Fibroblast of the aortic adventitia (primary cell): Measurements from ENCODE around the gene ANKRD18A. TPM values are rescaled to one million over a fixed set of nuclear protein-coding genes. Genes with fewer than 3 reads are reported as not detected.
A peak's percentile ranks its signal among the peaks of the same experiment; 100 is the strongest.

Source experiments
- DNase-seq: peaks from one replicate; pipeline ENCODE4 v3.0.0-alpha.2; 2010; ENCODE audit warnings: low read depth
- H3K4me3 ChIP-seq: 2 replicates; pipeline ENCODE4 v1.5.1; 2011; ENCODE audit warnings: low read depth, mild to moderate bottlenecking, control low read depth, low read length, moderate library complexity
- total RNA-seq: library from RNA; depleted of rRNA; stranded (reverse); fragments of >200 nt; gene quantifications from 2 replicates; pipeline ENCODE4 v1.2.3, GENCODE V29; 2012; ENCODE audit warnings: low replicate concordance
- TF ChIP-seq, protein P1 (sequence below): IDR thresholded peaks from 2 replicates; pipeline ENCODE4 v1.5.1; 2011; ENCODE audit warnings: mild to moderate bottlenecking, low read length, control low read depth, inconsistent platforms; ENCODE audit not compliant: insufficient read depth

Gene ANKRD18A
- total RNA-seq, 1 donor = 0.09 TPM

DNA sequence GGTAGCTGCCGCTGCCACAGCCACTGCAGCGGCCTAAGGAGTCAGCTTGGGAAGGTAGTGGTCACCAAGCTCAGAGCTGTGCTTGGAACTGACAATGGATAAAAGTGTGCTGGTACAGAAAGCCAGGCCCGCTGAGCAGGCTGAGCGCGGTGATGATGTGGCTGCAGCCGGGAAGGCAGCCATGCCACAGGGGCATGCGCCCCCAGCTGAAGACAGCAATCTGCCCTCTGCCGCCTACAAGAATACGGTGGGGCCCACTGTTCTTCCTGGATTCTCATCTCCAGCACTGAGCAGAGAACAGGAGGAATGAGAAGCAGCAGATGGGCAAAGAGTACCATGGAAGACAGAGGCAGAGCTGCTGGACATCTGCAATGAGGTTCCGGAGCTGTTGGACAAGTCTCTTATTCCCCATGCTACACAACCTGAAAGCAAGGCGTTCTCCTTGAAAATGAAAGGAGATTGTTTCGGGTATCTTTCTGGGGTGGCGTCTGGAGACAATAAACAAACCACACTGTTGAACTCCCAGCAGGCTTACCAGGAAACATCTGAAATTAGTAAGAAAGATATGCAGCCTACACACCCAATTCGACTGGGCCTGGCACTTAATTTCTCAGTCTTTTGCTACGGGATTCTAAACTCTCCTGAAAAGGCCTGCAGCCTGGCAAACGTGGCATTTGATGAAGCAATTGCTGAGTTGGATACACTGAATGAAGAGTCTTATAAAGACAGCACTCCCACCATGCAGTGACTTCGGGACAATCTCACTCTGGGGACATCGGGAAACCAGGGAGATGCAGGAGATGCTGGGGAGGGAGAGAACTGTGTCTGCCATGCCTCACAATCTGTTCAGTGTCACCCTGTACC is 22.8 kb upstream of the ANKRD18A start:
- TF ChIP-seq, protein P1, sequence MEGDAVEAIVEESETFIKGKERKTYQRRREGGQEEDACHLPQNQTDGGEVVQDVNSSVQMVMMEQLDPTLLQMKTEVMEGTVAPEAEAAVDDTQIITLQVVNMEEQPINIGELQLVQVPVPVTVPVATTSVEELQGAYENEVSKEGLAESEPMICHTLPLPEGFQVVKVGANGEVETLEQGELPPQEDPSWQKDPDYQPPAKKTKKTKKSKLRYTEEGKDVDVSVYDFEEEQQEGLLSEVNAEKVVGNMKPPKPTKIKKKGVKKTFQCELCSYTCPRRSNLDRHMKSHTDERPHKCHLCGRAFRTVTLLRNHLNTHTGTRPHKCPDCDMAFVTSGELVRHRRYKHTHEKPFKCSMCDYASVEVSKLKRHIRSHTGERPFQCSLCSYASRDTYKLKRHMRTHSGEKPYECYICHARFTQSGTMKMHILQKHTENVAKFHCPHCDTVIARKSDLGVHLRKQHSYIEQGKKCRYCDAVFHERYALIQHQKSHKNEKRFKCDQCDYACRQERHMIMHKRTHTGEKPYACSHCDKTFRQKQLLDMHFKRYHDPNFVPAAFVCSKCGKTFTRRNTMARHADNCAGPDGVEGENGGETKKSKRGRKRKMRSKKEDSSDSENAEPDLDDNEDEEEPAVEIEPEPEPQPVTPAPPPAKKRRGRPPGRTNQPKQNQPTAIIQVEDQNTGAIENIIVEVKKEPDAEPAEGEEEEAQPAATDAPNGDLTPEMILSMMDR = no peak
- DNase-seq = no peak
- no peak overlapping the region for H3K4me3 ChIP-seq

DNA sequence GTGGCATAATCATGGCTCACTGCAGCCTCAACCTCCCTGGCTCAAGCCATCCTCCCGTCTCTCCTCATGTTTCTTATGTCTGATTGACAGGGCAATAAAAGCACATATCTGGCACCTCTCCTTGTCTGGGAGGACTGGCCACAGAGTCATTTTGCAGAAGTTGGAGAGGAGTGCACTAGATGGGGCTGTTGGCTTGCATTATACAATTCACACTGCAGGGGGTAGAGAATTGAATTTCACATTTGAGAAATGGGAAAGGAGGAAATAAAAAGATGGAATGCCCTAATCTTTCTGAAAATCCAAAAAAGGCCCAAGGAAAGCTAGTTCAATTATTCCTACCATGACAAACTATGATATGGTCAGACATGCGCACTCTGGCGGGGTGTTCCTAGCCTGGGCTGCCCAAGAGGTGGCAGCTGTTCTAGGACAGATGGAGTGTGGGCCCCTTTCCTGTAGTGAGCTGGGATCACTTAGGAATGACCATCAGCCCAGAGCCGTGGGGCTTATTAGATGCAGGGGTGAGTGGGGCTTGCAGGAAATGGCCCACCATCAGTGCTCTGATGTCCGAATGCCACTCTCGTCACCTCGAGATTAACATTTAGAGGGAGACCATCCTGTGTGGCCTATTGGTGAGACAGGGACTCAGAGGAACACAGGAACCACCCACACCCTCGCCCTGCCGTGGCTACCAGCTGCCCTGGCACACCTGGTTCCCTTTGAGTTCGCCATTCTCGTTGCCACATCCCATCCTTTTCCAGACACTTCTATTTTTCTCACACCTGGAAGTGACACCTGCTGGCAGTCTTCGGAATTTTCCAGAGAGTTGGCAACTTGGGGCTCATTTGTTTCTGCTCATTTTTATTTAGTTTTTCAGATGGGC is 21.8 kb upstream of the ANKRD18A start:
- peak; percentile 43 for DNase-seq
- TF ChIP-seq, protein P1 = peak; percentile 39
- no peak overlapping the region for H3K4me3 ChIP-seq

DNA sequence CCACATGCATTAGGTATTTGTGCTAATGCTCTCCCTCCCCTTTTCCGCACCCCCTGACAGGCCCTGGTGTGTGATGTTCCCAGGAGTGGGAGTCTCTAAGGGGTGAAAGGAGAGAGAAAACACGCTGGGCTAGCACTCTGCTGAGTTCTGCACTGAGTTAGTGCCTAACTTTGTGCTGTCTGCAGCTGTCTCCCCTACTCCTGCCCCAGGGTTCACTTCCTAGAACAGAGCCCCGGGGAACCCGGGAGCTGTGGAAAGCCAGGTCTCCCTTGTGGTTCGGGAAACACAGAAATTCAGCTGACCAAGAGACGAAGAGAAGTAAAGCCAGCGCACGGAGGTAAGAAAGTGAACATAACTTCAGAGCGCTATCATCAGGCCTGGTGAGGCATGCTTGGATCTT is 20.7 kb upstream of the ANKRD18A start:
- no peak for DNase-seq
- no peak overlapping the region for H3K4me3 ChIP-seq
- TF ChIP-seq, protein P1 = no peak

DNA sequence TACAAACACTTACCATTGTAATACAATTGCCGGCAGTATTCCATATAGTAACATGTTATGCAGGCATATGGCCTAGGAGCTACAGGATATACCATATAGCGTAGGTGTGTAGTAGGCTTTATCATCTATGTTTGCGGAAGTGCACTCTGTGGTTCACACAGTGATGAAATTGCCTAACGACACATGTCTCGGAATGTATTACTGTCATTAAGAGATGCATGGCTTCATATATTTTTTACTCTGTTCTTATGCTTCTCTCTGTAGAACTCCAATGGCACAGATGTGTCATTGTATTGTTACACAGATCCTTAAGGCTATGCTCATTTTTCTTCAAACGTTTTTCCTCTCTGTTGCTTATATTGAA is 19.2 kb upstream of the ANKRD18A start:
- H3K4me3 ChIP-seq = no peak overlapping the region
- DNase-seq = no peak
- TF ChIP-seq, protein P1 = no peak

DNA sequence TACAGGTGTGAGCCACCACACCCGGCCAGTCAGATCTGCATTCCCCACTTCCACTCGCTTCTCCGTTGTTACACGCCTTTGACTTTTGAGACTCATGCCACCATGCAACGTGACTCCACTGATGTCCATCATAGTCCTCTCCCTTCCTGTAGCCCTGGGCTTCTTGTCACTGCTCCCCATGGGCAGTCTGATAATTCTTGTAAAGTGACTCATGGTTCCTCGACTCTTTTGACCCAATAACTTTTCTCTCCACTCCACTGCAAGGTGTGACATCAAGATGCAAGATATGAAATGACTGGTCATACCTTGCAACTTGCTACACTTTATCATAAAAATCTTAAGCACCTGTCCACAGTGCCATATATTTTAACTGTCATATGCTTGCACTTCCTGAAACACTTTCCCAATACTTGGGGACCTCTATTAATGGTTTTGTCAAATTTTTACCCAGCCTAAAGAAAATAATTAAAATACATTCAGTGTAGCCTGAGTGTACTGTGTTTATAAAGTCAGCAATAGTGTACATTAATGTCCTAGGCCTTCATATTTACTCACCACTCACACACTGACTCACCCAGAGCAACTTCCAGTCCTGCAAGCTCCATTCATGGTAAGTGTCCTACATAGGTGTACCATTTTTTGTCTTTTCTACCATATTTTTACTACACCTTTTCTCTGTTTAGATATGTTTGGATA is 18.6 kb upstream of the ANKRD18A start:
- TF ChIP-seq, protein P1 = no peak
- no peak for DNase-seq
- no peak overlapping the region for H3K4me3 ChIP-seq

DNA sequence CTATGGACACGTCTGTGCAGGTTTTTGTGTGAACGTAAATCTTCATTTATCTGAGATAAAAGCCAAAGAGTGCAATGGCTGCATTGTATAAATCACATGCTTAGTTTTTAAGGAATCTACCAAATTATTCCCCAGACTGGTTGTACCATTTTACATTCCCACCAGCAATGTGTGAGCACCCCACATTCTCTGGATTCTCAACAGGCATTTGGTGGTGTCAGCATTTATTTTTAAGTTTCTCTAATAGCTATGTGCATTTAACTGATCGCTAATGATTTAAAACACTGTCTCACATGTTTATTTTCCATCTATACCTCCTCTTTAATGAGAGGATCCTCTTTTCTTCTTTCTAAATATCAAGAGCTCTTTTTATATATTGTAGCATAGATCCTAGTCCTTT is 13.9 kb upstream of the ANKRD18A start:
- no peak overlapping the region for H3K4me3 ChIP-seq
- DNase-seq = no peak
- TF ChIP-seq, protein P1 = no peak
